Natural killer cell (primary cell): ENCODE measurements around the gene SFRP5. TPM values are rescaled to one million over a fixed set of nuclear protein-coding genes. Genes with fewer than 3 reads are reported as not detected.

Source experiments
- total RNA-seq, 4 donors: library from RNA; stranded (reverse); fragments of 120-200 nt in 1 of 4; gene quantifications; one replicate each; pipeline versions ENCODE4 v1.2.3 to v1.2.4, GENCODE V29; 2013 to 2022

The SFRP5 gene
- total RNA-seq, 3 donors from 2014 or later (not counting 1 experiment from before 2014, with no cell fraction given), result not detected

Other genes with a start within 250 kb of the SFRP5 start
- not detected for gene ANKRD2, start 199.2 kb downstream of the SFRP5 start, total RNA-seq
- gene HOGA1, start 187.6 kb downstream of the SFRP5 start, total RNA-seq, result not detected
- gene C10orf62, start 182.3 kb downstream of the SFRP5 start, total RNA-seq, result under 1 TPM in 1 of 3 donors, not detected in 2; 0.32 TPM
- 1 to 10 TPM in 2 of 3 donors, under 1 TPM in 1; 0.14 to 2.0 (median 1.6) TPM for gene MORN4, start 138.5 kb downstream of the SFRP5 start, total RNA-seq
- gene PI4K2A, start 131.3 kb downstream of the SFRP5 start, total RNA-seq, result 10 to 100 TPM; 41.3 to 66.1 (median 60.0) TPM
- gene AVPI1, start 84.8 kb downstream of the SFRP5 start, total RNA-seq, result 1 to 10 TPM; 6.1 to 8.4 (median 6.8) TPM
- gene MARVELD1, start 58.3 kb downstream of the SFRP5 start, total RNA-seq, result under 1 TPM; 0.40 to 0.84 (median 0.40) TPM
- 10 to 100 TPM; 63.0 to 82.8 (median 76.4) TPM for gene ZFYVE27, start 34.9 kb downstream of the SFRP5 start, total RNA-seq
- 1 to 10 TPM; 4.1 to 4.6 (median 4.1) TPM for gene GOLGA7B, start 77.8 kb upstream of the SFRP5 start, total RNA-seq